Sigmoid colon (tissue), 3 donors: ENCODE results near the gene KRT27.

Experiments used
- CTCF ChIP-seq, 4 experiments: fragments of 450-650 bp in 3 of 4; fragments of 200-600 bp in 1 of 4; IDR thresholded peaks; one replicate each; pipeline ENCODE4 v1.5.1; 2016 to 2019; ENCODE audit warnings: antibody characterized with exemption in 4 of 4, mild to moderate bottlenecking in 3 of 4, moderate library complexity in 2 of 4
- POLR2A ChIP-seq, 2 donors: fragments of 450-650 bp; IDR thresholded peaks; one replicate each; pipeline ENCODE4 v1.6.1; 2016; ENCODE audit warnings: antibody characterized with exemption in 2 of 2, mild to moderate bottlenecking in 2 of 2, moderate library complexity in 2 of 2

- TF ChIP-seq POLR2A (IDR thresholded peaks at IDR 0.05), result no peak
- no peak for TF ChIP-seq CTCF (IDR thresholded peaks at IDR 0.05)
Measured at GRCh38 chr17:40830085-40830776, 47.9 kb upstream of the KRT27 start.
